G401 (cell line): ENCODE data around the gene THOP1. TPM values are rescaled to one million over a fixed set of nuclear protein-coding genes. Genes with fewer than 3 reads are reported as not detected.

ENCODE experiments used
- DNase-seq: peaks from one replicate; pipeline ENCODE4 v3.0.0-alpha.2; 2015; ENCODE audit warnings: low spot score
- in situ Hi-C: cut with HindIII; loops from 2 replicates; pipeline ENCODE4 v1.10.0; 2016; ENCODE audit warnings: low sequenced_read_pairs, mixed read lengths
- total RNA-seq: library from RNA; depleted of rRNA; stranded (reverse); fragments of >200 nt; shearing (Covaris generic); gene quantifications from 2 replicates; pipeline ENCODE4 v1.2.3, GENCODE V29; 2014; rRNA removed

Gene THOP1
- total RNA-seq: 278 and 385 TPM in 2 replicates

DNA sequence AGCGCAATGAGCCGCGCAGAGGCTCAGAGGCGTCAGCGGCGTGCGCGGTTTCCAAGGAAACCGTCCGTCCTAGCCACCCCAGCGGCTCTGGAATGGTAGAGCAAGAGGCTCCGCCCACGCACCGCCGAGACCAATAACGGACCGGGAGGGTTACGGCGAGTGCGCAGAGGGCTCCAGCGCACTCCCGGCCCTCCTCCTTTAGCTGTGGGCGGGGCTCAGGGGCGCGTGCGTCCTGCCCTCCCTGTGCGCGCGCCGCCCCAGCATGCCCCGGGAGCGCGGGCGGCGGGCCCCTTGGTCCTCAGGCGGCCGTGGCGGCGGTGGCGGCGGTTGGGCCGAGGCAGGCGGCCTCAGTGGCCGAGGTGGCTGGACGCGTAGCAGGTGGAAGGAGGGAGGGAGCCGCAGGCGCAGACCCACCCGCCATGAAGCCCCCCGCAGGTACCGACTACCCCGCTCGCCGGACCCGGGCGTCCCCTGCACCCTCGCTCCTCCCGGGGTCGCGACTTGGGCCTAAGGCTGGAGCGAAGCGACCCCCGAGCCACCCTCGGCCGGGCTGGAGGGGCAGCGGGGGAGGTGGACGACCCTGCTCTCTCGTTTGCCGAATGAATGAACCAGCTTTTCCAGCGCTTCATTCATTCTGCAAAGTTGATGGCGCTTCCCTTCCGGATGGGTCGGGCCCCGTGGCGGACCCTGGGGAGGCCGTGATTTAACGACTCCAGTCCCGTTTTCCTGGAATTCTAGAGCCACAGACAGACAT is at the start of gene THOP1:
Gene THOP1, plus strand, starts transcription at position 260 of the 754 bp plus-strand sequence. Its CDS starts 160 bp downstream, at position 420.
- in situ Hi-C loops: no loop called here
- DNase-seq: peak; percentile 99

DNA sequence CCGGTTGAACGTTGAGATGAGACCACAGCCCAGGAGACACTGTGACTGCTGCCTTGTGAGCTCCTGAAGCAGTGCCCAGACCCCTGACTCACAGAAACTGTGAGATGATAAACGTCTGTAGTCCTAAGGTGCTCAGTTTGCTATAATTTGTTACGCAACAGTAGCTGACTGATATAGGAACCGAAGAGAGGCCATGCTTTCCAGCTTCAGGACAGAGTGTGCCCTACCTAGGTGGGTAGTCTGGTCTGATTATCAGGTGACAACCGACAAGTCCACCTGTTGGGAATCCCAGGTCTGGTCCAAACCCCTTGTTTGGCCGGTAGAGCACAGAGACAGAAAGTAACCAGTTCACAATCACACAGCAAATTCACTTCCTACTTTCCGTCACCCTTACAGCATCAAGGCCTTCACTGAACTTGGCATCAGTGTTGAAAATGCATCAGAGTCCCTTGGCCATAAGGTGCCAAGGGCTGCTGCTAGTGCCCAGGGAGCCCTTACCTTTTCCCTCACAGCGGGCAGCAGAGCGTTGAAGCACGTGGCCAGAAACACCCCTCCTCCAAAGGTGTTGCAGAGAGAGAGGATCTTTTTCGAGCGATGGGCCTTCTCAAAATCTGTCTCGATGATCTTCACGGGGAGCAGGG is 48.6 kb upstream of the THOP1 start:
- in situ Hi-C loops: no loop called here
- DNase-seq: no peak

GRCh38 chr19:2739602-2740313 is 45.5 kb upstream of the THOP1 start, which contains the start of gene SLC39A3:
TSS of gene SLC39A3 (minus strand) at chr19:2740017. CDS start at chr19:2737257, 2,760 bp downstream.
- in situ Hi-C loops: no loop called here
- DNase-seq: peak; percentile 97

DNA sequence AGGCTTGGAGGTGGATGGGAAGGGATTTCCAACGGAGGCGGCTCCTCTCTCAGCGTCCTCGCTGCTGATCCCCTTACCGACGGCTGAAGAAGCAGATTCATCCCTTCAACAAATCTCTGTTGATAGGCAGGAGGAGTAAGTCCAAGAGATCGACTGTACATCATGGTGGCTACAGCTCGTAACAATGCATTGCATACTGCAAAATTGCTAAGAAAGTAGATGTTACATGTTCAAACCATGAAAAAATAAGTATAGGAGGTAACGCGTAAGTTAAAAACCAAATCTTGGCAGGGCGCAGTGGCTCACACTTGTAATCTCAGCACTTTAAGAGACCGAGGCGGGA is 45.0 kb upstream of the THOP1 start:
- DNase-seq: no peak
- in situ Hi-C loops: no loop called here

DNA sequence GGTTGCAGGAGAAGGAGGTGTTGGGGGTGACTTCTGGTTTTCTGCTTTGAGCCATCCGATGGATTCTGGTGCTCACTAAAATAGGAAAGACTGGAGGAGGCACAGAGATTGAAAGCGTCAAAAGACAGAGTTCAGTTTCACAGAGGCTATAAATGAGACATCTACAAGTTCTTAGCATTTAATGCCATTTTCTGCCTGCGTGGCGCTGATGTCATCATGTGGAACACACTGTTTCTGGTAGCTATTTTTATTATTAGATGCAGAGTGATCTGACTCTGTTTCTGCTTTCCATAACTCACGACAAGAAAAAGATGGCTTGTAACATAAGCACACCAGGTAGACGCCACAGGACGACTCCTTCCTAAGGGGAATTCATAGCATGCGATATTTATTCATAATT is 42.2 kb upstream of the THOP1 start:
- DNase-seq: no peak
- in situ Hi-C loops: no loop called here

- DNase-seq: no peak
- in situ Hi-C loops: no loop called here
These were observed 41.2 kb upstream of the THOP1 start for GRCh38 chr19:2744113-2744512.

- in situ Hi-C loops: no loop called here
- no peak for DNase-seq
These were observed 38.0 kb upstream of the THOP1 start for GRCh38 chr19:2747349-2747748.

GRCh38 chr19:2750808-2751437 is 34.4 kb upstream of the THOP1 start:
- in situ Hi-C loops: no loop called here
- no peak for DNase-seq

GRCh38 chr19:2751438-2751830 is 33.9 kb upstream of the THOP1 start:
- in situ Hi-C loops: no loop called here
- DNase-seq: no peak

DNA sequence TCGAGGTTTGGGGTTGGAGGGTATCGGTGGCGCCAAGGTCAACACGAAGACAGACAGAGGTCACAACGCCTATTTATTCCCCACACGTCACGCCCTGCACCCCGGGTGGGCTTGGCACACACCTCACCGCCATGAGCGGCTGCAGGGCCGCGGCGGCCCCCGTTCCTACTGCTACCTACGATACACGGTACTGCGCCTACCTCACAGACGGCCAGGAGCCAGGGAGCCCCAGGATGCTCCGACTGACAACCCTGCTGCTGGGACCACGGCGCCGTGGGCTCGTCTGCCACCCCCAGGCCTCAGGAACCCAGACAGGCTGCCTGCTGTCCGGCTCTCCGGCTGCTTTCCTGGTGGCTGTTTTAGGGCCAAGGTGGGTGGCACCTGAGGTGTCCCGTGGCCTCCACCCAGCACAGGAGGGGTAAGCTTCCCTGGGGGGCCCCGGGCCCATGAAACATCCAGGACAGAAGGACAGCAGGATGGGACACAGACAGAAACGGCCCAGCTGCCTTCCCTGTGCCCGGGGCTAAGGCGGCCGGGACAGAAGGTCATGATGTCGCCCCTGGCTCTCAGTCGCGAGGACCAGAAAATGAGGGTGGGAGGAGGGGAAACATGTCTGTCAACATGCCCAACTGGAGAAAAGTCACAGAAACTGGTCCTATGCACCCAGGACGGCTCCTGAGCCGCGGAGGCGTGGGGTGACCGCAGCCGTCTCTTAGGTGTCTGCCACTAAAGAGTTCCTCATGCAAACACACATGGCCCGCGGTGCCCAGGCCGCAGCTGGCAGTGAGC is 30.4 kb upstream of the THOP1 start:
- no peak for DNase-seq
- in situ Hi-C loops: no loop called here

GRCh38 chr19:2755448-2755705 is 29.9 kb upstream of the THOP1 start:
- no peak for DNase-seq
- in situ Hi-C loops: no loop called here

DNA sequence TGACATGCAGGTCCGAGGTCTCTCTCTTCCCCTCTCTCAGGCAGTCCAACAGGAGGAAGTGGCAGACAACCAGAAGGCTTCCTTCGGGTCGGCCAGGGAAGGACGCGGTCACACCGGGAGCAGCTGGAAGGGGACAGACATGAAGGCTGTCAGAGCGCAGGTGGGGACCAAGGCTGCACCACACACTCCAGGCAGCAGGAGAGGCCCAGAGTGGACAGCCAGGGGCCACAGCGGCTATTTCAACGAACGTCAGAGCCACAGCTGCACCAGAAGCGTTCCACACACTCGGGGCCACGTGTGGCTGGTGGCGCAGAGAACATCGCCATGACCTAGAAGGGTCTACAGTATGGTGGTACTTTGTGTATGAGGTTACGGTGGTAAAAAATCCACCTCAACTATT is 29.5 kb upstream of the THOP1 start:
- in situ Hi-C loops: no loop called here
- DNase-seq: no peak

GRCh38 chr19:2756477-2756876 is 28.8 kb upstream of the THOP1 start:
- in situ Hi-C loops: no loop called here
- no peak for DNase-seq

GRCh38 chr19:2756921-2757881 is 28.1 kb upstream of the THOP1 start:
- in situ Hi-C loops: no loop called here
- DNase-seq: no peak

- DNase-seq: no peak
- in situ Hi-C loops: no loop called here
These were observed 26.5 kb upstream of the THOP1 start for GRCh38 chr19:2758601-2759313.

DNA sequence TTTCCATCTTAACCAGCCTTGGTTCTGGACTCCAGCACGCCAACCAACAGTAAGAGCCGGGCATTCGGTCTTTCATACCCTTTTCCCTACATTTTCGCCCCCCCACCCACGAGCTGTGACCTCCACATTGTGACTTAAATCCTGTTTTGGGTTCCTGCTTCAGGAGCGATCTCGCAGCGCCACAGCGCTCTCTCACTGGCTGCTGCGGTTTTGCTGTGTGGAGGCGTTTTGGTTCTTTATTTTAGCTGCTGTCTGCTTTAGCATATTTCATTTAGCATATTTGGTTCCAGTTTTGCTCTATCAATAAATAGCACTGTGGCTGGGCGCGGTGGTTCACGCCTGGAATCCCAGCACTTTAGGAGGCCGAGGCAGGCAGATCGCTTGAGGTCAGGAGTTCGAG is 25.9 kb upstream of the THOP1 start:
- DNase-seq: no peak
- in situ Hi-C loops: no loop called here

GRCh38 chr19:2759965-2760364 is 25.3 kb upstream of the THOP1 start:
- DNase-seq: no peak
- in situ Hi-C loops: no loop called here

DNA sequence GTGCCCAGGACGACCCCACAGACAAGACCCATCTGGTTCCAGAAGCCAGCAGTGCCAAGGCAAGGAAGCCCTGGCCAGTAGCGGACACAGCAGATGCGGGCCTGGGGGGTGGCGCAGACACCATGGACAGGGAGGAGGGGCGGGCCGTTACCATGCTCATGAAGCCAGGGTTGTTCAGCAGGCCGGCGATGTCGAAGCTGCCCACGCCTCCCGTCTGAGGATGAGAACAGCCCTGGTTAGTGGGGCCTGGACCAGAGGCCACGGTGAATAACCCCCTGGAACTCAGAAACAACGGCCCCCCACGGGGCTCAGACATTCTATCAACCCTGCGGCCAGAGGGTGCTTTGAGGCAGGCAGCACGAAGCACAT is 24.0 kb upstream of the THOP1 start:
- no peak for DNase-seq
- in situ Hi-C loops: no loop called here
